NOMO-1 (cell line): ENCODE results near the gene CXCL3.
"Not testable (repeated sequence)": the region's sequence is repeated elsewhere in the genome, so short reads cannot be mapped to it uniquely, and the experiment has no call there.

Experiments used
- DNase-seq, 2 experiments: peaks; one replicate each; lab custom pipeline; 2025; ENCODE audit not compliant: unreplicated experiment in 2 of 2; lab: John Stamatoyannopoulos, UW

Gene CXCL3

GRCh38 chr4:74038425-74039314 lies at the start of gene CXCL3:
TSS of gene CXCL3 (minus strand) at chr4:74038689. CDS start at chr4:74038611, 78 bp downstream.
- peak in 1 of 2 experiments; percentile 21 for DNase-seq

DNA sequence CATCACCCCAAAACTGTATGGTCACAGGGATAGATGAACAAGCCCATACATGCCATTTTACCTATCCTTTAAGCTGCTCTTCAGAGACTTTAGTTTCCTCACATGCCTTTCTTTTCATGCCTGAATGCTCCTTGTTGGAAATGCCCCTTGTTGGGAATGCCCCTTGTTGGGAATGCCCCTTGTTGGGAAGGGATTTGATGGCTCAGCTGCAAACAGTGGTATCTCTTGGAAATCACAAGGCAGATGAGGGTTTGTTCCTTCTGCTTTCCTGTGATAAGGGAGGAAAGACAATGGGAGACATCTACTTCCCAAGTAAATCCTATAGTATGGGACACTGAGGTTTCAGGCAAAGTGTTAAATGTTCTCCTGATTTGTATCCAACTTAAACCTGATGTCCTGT lies 49.0 kb upstream of the CXCL3 start:
- no peak for DNase-seq

DNA sequence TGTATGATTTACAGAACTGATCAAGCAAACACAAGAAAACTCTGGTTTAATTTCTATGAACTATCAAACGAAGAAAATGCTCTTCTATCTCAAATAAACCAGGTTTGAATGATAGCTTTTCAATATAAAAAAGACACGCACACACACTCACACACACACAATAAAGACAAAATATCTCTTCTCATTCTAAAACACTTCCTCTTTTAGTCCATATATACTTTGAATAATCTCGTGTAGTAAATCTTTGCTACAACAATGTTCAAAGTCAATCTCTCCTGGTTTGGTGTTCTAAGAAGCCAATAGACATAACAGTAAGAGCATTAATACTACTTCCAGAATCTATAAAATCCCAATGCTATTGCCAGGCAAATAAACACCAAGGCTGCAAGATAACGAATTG lies 47.2 kb upstream of the CXCL3 start:
- DNase-seq, result peak; percentile 57 to 71

GRCh38 chr4:74084984-74085383 lies 46.5 kb upstream of the CXCL3 start:
- no peak for DNase-seq

GRCh38 chr4:74083546-74083945 lies 45.1 kb upstream of the CXCL3 start:
- DNase-seq, result peak in 1 of 2 experiments; percentile 76

GRCh38 chr4:74081035-74081434 lies 42.5 kb upstream of the CXCL3 start:
- no peak for DNase-seq

- DNase-seq, result not testable (repeated sequence)
Observed at GRCh38 chr4:74080351-74080750, 41.9 kb upstream of the CXCL3 start.

- DNase-seq, result peak; percentile 31 to 63
Observed at GRCh38 chr4:74079024-74079423, 40.5 kb upstream of the CXCL3 start.

- no peak for DNase-seq
Observed at GRCh38 chr4:74073358-74073757, 34.9 kb upstream of the CXCL3 start.

DNA sequence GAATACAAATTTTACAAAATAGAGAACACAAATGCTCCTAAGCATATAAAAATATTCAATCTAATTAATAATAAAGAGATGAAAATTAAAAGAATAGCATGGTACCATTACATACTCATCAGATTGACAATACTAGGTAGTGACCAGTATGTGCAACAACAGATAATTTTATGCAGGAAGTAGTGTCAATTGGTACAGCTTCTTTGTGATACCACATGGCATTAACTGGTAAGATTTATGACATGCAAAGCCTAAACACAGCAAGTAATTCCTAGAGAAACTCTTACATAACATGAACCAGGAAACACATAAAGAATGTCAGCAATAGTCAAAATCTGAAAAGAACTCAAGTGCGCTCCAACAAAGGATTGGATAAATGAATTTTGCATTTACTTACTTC lies 34.2 kb upstream of the CXCL3 start:
- peak; percentile 13 to 45 for DNase-seq

DNA sequence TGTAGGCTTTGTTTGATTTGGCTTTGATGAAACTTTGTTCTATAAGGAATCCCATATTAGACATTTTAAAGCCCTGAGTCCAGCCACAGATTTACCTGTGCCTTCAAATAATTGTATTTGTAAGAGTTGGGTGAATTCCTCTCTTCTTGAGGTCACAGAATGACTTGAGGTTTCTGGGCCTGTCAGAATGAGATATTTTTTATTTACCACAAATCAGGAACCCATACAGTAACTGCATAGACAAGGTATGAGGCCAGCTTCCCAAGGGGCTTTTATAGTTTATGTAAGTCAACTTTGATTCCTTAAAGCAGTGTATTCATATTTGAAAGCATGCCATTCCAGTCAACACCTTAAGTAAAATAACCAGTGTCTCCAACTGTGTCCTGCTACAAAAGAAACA lies 29.1 kb upstream of the CXCL3 start:
- no peak for DNase-seq

GRCh38 chr4:74066232-74066631 lies 27.7 kb upstream of the CXCL3 start:
- DNase-seq, result no peak

- DNase-seq, result no peak
Observed at GRCh38 chr4:74065115-74065642, 26.7 kb upstream of the CXCL3 start.

GRCh38 chr4:74063859-74064258 lies 25.4 kb upstream of the CXCL3 start:
- no peak for DNase-seq

- no peak for DNase-seq
Observed at GRCh38 chr4:74062953-74063352, 24.5 kb upstream of the CXCL3 start.

GRCh38 chr4:74061430-74061829 lies 22.9 kb upstream of the CXCL3 start:
- DNase-seq, result no peak

GRCh38 chr4:74059161-74059829 lies 20.8 kb upstream of the CXCL3 start:
- DNase-seq, result no peak

DNA sequence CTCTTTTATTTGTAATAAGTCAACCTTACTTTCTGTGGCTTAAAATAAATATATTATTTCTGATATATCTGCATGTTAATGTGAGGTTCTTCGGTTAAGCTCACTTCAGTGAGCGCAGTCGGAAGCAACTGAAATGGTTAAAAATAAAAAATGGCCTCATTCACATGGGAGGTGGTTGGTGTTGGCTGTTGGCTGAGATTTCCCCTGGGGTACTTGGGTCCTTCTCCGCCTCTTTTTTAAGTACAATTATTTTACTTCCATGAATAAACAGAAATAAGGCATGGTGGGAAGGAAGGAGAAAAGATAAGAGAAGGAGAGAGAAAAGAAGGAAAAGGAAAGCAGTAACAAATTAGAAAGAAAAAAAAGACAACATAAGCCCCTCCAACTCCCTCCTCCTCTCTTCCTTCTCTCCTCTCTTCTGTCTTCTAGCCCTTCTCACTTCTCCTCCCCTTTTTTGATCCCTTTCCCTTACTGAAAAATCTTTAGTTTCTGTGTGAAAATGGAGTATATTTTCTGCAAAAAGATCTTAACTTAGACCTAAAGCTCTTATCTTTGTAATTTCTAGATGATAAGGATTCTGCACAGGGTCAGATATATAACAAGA lies 19.7 kb upstream of the CXCL3 start:
- DNase-seq, result no peak

- no peak for DNase-seq
Observed at GRCh38 chr4:74057588-74057987, 19.1 kb upstream of the CXCL3 start.

DNA sequence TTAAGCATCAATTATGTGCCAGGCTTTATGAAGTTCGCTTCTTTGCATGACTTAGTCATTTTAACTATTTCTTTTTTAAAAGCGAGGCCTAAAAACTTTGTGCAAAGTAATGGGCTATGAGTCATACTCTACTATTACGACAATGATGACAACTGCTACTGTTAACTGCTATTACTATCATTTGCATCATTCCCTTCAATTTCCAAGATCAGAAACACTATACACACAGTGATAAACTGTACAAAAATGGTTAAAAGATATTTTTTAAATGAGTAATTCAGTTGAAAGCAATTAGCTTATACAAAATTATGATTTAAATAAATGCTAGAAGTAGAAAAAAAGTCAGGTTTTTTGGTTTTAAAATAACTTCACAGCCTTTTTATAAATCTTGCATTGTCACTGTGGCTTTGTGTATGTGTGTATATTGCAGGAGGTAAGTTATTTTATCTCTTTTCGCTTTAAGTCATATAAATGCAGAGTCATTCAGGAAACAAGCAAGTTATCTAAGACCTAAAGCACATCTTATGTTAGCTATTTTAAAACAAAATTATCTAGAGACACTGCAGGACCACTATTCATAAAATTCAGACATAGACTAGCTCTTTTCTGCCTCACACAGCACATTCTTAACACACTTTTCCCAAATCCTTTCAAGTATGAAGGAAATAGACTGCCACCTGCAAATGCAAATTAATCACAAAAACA lies 18.5 kb upstream of the CXCL3 start:
- peak; percentile 67 to 91 for DNase-seq
